Neural progenitor cell (in vitro differentiated cells): Measurements from ENCODE around the gene TEX35.

ENCODE experiments used
- EZH2 ChIP-seq: fragments of 200-600 bp; sonication (generic); IDR thresholded peaks from 2 replicates; pipeline ENCODE4 v1.6.1; 2017; ENCODE audit warnings: antibody characterized with exemption, mild to moderate bottlenecking, moderate library complexity
- TF ChIP-seq, protein P1 (sequence below): fragments of 200-600 bp; sonication (generic); IDR thresholded peaks from 2 replicates; pipeline ENCODE4 v1.5.1; 2017; ENCODE audit warnings: antibody characterized with exemption, mild to moderate bottlenecking

DNA sequence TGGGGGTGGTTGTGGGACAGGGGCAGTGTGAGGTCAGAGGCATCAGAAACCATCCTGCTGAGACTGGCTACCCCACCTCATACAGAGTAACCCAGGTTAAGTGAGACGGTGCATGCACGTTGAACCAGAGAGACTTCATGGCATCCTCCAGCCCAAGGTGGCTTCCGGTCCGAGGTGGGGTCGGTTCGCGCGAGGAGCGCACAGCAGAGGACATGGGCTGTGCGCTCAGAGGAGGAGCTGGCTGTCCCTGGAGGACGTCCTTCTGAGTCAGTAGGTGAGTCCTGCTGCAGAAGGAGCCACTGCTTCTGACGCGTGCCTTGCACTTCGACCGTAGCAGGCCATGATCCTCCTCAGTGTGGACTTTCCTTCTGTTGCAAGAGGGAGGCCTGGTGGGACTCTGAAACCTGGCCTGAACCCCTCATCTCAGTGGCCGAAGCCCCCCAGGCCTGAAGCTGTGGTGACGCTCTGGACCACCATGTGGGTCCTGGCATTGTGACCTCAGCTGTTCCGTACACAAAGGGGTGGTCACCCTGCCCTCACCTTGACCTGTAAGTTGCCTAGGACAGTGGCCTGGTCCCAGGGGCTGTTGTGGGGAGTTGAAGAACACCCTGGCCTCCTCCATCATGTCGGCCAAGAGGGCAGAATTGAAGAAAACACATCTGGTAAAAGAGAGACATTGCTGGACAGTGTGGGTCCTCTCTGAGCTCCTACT is at the start of gene TEX35:
- TF ChIP-seq EZH2 = no peak
- TF ChIP-seq, protein P1, sequence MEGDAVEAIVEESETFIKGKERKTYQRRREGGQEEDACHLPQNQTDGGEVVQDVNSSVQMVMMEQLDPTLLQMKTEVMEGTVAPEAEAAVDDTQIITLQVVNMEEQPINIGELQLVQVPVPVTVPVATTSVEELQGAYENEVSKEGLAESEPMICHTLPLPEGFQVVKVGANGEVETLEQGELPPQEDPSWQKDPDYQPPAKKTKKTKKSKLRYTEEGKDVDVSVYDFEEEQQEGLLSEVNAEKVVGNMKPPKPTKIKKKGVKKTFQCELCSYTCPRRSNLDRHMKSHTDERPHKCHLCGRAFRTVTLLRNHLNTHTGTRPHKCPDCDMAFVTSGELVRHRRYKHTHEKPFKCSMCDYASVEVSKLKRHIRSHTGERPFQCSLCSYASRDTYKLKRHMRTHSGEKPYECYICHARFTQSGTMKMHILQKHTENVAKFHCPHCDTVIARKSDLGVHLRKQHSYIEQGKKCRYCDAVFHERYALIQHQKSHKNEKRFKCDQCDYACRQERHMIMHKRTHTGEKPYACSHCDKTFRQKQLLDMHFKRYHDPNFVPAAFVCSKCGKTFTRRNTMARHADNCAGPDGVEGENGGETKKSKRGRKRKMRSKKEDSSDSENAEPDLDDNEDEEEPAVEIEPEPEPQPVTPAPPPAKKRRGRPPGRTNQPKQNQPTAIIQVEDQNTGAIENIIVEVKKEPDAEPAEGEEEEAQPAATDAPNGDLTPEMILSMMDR = no peak
